Endothelial cell of umbilical vein (primary cell): Measurements from ENCODE around the gene SHROOM2. TPM values are rescaled to one million over a fixed set of nuclear protein-coding genes. Genes with fewer than 3 reads are reported as not detected.

Experiments
- BruUV-seq: library from RNA; stranded (reverse); fragments of 400-500 nt; replicated peaks from 2 replicates; lab custom pipeline; 2021; lab: Mats Ljungman, UMichigan
- CTCF ChIA-PET: fragments of 300-600, 350-600 bp; sonication (Branson Sonifier 250); formaldehyde crosslinking; loops from one replicate; lab custom pipeline; 2021; ENCODE audit warnings: antibody characterized with exemption, inconsistent platforms; lab: Charles Lee
- POLR2A ChIA-PET: fragments of 300-600, 350-600 bp; sonication (Branson Sonifier 250); formaldehyde crosslinking; loops from one replicate; lab custom pipeline; 2021; ENCODE audit warnings: antibody characterized with exemption, inconsistent platforms; lab: Charles Lee
- DNase-seq: peaks from one replicate; pipeline ENCODE4 v3.0.0-alpha.2; 2011; ENCODE audit warnings: low read depth, low spot score
- FAIRE-seq: peaks from 2 replicates; lab custom pipeline; 2011; peaks lifted over from hg19 to GRCh38; lab: Jason Lieb, UNC
- H2AFZ ChIP-seq: 2 replicates; pipeline ENCODE4 v1.6.0; 2012; ENCODE audit warnings: low read depth, low read length, control low read depth, inconsistent platforms
- H3K27ac ChIP-seq: 2 replicates; pipeline ENCODE4 v1.5.1; 2011; ENCODE audit warnings: low read depth, mild to moderate bottlenecking, control low read depth, low read length, moderate library complexity; ENCODE audit not compliant: insufficient read depth
- H3K27me3 ChIP-seq, 2 experiments: 2 replicates each; pipeline versions ENCODE4 v1.6.0 to v1.6.1; 2011; ENCODE audit warnings: low read length in 2 of 2, mixed read lengths in 1 of 2; ENCODE audit not compliant: control insufficient read depth in 2 of 2, insufficient read depth in 2 of 2
- H3K36me3 ChIP-seq, 2 experiments: 2 replicates in 1 of 2; 3 replicates in 1 of 2; pipeline ENCODE4 v1.5.1; 2011; ENCODE audit warnings: low read length in 2 of 2, mild to moderate bottlenecking in 1 of 2, moderate library complexity in 1 of 2; ENCODE audit not compliant: control insufficient read depth in 2 of 2, insufficient read depth in 2 of 2; ENCODE audit errors: extremely low read depth in 1 of 2
- H3K4me1 ChIP-seq: 3 replicates; pipeline ENCODE4 v1.5.1; 2011; ENCODE audit warnings: mild to moderate bottlenecking, low read length; ENCODE audit not compliant: control insufficient read depth, insufficient read depth; ENCODE audit errors: extremely low read depth
- H3K4me2 ChIP-seq: 2 replicates; pipeline ENCODE4 v1.6.1; 2011; ENCODE audit warnings: low read length, control low read depth, mixed read lengths; ENCODE audit not compliant: insufficient read depth
- H3K4me3 ChIP-seq, 3 experiments: fragments of 200-600 bp in 1 of 3; sonication (generic), shearing (Covaris generic) in 1 of 3; replicated peaks in 1 of 3; 2 replicates each; pipeline ENCODE4 v1.5.1; 2011 to 2016; ENCODE audit warnings: control low read depth in 3 of 3, low read length in 3 of 3, mild to moderate bottlenecking in 2 of 3, inconsistent platforms in 1 of 3, low read depth in 1 of 3, moderate library complexity in 1 of 3; ENCODE audit not compliant: insufficient read depth in 1 of 3
- H3K79me2 ChIP-seq: 2 replicates; pipeline ENCODE4 v1.6.0; 2012; ENCODE audit warnings: low read length, inconsistent platforms; ENCODE audit not compliant: control insufficient read depth, insufficient read depth
- H3K9ac ChIP-seq: replicated peaks from 2 replicates; pipeline ENCODE3; 2011; ENCODE audit warnings: low read length, control low read depth; ENCODE audit not compliant: insufficient read depth; ENCODE audit errors: extremely low read depth
- H3K9me1 ChIP-seq: replicated peaks from 3 replicates; pipeline ENCODE4 v1.6.0; 2011; ENCODE audit warnings: mild to moderate bottlenecking, low read length; ENCODE audit not compliant: control insufficient read depth, insufficient read depth; ENCODE audit errors: extremely low read depth
- H3K9me3 ChIP-seq: replicated peaks from 2 replicates; pipeline ENCODE4 v1.5.1; 2012; ENCODE audit warnings: low read length, inconsistent platforms; ENCODE audit not compliant: control insufficient read depth, insufficient read depth
- H4K20me1 ChIP-seq: replicated peaks from 2 replicates; pipeline ENCODE3; 2011; ENCODE audit warnings: mild to moderate bottlenecking, low read length; ENCODE audit not compliant: control insufficient read depth, insufficient read depth; ENCODE audit errors: extremely low read depth
- EZH2 ChIP-seq: IDR thresholded peaks from 2 replicates; pipeline ENCODE4 v1.6.1; 2012; ENCODE audit warnings: borderline replicate concordance, low read depth, mild to moderate bottlenecking, moderate library complexity, low read length, inconsistent platforms; ENCODE audit not compliant: severe bottlenecking
- GATA2 ChIP-seq: IDR thresholded peaks from 2 replicates; pipeline ENCODE4 v1.7.0; 2011; ENCODE audit warnings: low read depth, mild to moderate bottlenecking, moderate library complexity, mixed read lengths, low read length; ENCODE audit not compliant: insufficient read length, insufficient read depth
- JUN ChIP-seq: IDR thresholded peaks from 2 replicates; pipeline ENCODE4 v1.6.1; 2011; ENCODE audit warnings: borderline replicate concordance, low read depth; ENCODE audit not compliant: insufficient read length, insufficient read depth
- MYC ChIP-seq: IDR thresholded peaks from one replicate; pipeline ENCODE4 v1.6.1; 2011; ENCODE audit warnings: mild to moderate bottlenecking, low read depth, low read length
- POLR2A ChIP-seq: IDR thresholded peaks from 2 replicates; pipeline ENCODE4 v1.6.1; 2012; ENCODE audit warnings: low read depth, mild to moderate bottlenecking, control low read depth, low read length
- dilution Hi-C: fragments of 300-500 bp; cut with MboI; formaldehyde crosslinking; loops from one replicate; pipeline ENCODE4 v1.15.0; 2019; ENCODE audit warnings: low sequenced_read_pairs; ENCODE audit not compliant: extremely low pct_ligation_motif_present
- intact Hi-C: fragments of 100-400 bp; cut with micrococcal nuclease; formaldehyde crosslinking; loops from one replicate; pipeline ENCODE4 v1.10.0; 2022
- polyA plus RNA-seq, 4 experiments: library from polyadenylated mRNA; depleted of rRNA in 3 of 4; stranded (reverse) in 3 of 4; unstranded in 1 of 4; fragments of >200 nt; gene quantifications; 2 replicates each; pipeline versions ENCODE4 v1.2.1 to v1.2.3, GENCODE V29; 2011 to 2012; ENCODE audit warnings: missing spikeins in 1 of 4
- total RNA-seq: library from RNA; stranded (reverse); gene quantifications from 2 replicates; pipeline ENCODE4 v1.2.3, GENCODE V29; 2021
- TF ChIP-seq, protein P1 (sequence below): IDR thresholded peaks from 2 replicates; pipeline ENCODE4 v1.6.1; 2011; ENCODE audit not compliant: insufficient read depth, insufficient read length
- TF ChIP-seq, protein P2 (sequence below), 2 donors: IDR thresholded peaks; 1 replicate in 1 of 2; 2 replicates in 1 of 2; pipeline ENCODE4 v1.5.1; 2011; ENCODE audit warnings: low read length in 2 of 2, mild to moderate bottlenecking in 2 of 2, moderate library complexity in 2 of 2, control low read depth in 1 of 2, inconsistent platforms in 1 of 2, low read depth in 1 of 2; ENCODE audit not compliant: insufficient read depth in 1 of 2; ENCODE audit errors: extremely low read depth in 1 of 2

The SHROOM2 gene
- total and polyA plus RNA-seq, 2 donors (not counting 3 experiments of a cell fraction or from before 2014, with no cell fraction given), result 3.7 to 11.8 TPM

DNA sequence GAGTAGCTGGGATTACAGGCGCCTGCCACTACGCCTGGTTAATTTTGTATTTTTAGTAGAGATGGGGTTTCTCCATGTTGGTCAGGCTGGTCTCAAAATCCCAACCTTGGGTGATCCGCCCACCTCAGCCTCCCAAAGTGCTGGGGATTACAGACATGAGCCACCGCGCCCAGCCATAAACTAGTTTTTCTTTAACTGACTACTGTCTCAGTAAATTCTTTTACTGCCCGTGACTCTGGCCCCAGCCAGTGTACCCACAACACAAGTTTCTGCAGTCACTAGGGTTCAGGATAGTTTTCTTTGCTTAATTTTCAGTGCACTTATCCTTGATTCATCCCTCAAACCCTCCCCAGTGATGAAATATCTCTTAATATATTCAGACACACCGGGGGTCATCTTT, 8.3 kb downstream of the SHROOM2 start:
- TF ChIP-seq, protein P1, sequence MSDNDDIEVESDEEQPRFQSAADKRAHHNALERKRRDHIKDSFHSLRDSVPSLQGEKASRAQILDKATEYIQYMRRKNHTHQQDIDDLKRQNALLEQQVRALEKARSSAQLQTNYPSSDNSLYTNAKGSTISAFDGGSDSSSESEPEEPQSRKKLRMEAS, result no peak
- TF ChIP-seq JUN (no peak), POLR2A (no peak)
- intact Hi-C loops, result no loop called here
- FAIRE-seq (no peak), DNase-seq (no peak)
- Histone ChIP-seq H3K36me3 (no peaks in the 10 kb centered on the region), H2AFZ (no peak overlapping the region), H3K27ac (no peak overlapping the region), H3K9me3 (no peaks in the 10 kb centered on the region), H3K4me2 (no peak overlapping the region), H3K79me2 (peaks cover 14% of the 10 kb centered on the region), H3K27me3 (no peaks in the 10 kb centered on the region), H3K4me1 (no peaks in the 10 kb centered on the region), H3K9ac (no peak overlapping the region), H4K20me1 (no peaks in the 10 kb centered on the region), H3K4me3 (no peak overlapping the region), H3K9me1 (no peaks in the 10 kb centered on the region)
- BruUV-seq, result no TSS peak
- ChIA-PET CTCF (no interaction called here), POLR2A (no interaction called here)
- dilution Hi-C loops, result no loop called here

DNA sequence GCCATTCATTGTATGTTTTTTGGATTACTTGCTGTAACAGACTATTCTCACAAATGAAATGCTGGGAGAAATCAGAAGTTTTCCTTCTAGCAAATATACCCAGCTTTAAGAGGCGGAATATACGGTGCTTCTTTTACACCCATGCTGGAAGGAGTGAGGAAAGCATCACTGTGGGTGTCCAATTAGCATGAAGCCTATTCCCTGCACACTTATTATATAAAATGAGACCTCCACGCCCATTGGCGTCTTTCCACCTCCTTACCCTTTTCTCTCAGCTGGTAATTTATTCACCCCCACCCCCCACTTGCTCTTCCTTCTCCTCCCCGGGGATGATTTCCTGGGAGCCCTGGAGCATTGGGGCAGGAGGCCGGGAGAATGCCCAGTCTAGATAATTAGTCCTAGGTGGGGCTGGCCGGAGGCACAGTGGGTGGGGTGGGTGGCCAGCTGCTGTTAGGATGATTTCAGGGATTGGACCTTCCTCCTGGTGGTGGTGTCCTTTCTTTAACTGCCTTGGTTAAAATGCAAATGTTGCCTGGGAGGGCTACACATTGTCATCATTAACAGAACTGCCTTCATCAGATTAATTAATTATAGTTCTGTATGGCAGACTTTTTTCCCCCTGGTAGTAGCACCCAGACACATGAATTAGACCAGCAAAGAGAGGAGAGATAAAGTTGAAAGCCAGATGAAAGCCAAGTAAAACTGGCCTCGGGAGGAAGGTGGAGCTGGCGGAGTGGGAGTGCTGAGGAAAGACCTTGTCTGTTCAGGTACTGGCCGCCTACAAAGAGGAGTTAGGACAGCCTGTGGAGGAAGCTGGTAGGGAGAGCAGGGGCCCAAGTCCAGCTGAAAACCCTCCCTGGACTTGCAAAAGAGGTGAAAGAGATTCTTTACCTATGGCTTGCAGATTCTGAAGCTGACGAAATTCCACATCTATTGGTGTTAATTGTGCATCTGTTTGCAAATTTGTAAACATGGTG, 11.4 kb downstream of the SHROOM2 start:
- no peaks in the 10 kb centered on the region for H4K20me1 ChIP-seq
- no peaks in the 10 kb centered on the region for H3K9me1 ChIP-seq
- no peak overlapping the region for H3K27ac ChIP-seq
- FAIRE-seq (peak; percentile 66), DNase-seq (no peak)
- POLR2A ChIA-PET, result no interaction called here
- no TSS peak for BruUV-seq
- H3K27me3 ChIP-seq, result no peaks in the 10 kb centered on the region
- dilution Hi-C loops, result no loop called here
- H2AFZ ChIP-seq, result no peak overlapping the region
- no peaks in the 10 kb centered on the region for H3K36me3 ChIP-seq
- CTCF ChIA-PET, result no interaction called here
- H3K4me3 ChIP-seq, result no peak overlapping the region
- H3K9me3 ChIP-seq, result no peaks in the 10 kb centered on the region
- H3K9ac ChIP-seq, result no peak overlapping the region
- H3K4me2 ChIP-seq, result no peak overlapping the region
- TF ChIP-seq EZH2, result no peak
- TF ChIP-seq, protein P2, sequence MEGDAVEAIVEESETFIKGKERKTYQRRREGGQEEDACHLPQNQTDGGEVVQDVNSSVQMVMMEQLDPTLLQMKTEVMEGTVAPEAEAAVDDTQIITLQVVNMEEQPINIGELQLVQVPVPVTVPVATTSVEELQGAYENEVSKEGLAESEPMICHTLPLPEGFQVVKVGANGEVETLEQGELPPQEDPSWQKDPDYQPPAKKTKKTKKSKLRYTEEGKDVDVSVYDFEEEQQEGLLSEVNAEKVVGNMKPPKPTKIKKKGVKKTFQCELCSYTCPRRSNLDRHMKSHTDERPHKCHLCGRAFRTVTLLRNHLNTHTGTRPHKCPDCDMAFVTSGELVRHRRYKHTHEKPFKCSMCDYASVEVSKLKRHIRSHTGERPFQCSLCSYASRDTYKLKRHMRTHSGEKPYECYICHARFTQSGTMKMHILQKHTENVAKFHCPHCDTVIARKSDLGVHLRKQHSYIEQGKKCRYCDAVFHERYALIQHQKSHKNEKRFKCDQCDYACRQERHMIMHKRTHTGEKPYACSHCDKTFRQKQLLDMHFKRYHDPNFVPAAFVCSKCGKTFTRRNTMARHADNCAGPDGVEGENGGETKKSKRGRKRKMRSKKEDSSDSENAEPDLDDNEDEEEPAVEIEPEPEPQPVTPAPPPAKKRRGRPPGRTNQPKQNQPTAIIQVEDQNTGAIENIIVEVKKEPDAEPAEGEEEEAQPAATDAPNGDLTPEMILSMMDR (IDR thresholded peaks at IDR 0.05; ENCODE audit: extremely low read depth in 1 of 2, insufficient read depth in 1 of 2, low read depth in 1 of 2, low read length in 2 of 2), result no peak
- no peak for TF ChIP-seq GATA2
- TF ChIP-seq, protein P1, result no peak
- no peak for TF ChIP-seq MYC
- peaks cover 3% of the 10 kb centered on the region for H3K79me2 ChIP-seq
- intact Hi-C loops, result no loop called here
- H3K4me1 ChIP-seq, result no peaks in the 10 kb centered on the region
